ENCODE measurements around the gene KCNN4.
"Not testable (repeated sequence)": the region's sequence is repeated elsewhere in the genome, so short reads cannot be mapped to it uniquely, and the experiment has no call there.

KCNN4 gene

DNA sequence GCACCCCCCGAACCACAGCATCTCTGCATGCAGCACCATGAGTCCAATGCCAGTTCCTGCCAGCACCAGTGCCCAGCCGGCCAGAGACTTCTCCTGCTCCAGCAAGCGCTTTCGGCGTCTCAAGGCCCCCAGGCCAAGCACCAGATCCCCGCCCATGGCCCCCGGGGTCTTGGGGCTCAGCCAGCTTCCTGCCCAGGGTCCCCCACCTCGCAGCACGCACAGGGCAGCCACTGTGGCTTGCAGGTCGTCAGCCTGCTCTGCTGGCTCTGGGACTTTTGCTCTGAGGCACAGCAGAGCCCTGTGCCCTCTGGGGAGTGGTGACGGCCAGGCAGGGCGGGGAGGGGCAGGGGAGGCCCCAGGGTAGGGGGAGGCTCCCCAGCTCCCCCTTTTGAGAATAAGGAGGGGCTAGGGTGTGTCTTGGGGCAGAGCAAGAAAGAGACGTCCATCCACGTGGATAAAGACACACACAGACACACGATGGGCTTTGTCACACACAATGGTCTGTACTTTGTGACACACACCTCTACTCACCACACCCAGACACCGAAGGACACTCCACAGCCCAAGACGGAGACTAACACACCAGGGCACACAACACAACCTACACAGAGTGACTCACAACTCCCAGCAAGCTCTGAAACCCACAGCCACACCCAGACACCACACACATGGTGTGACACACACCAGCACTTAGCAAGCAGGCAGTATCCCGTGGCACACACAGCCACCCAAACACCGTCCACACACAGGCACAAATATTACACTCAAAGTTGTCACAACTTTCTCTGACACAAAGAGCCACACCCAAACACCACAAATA, at the start of gene KCNN4:
Gene KCNN4 (minus strand): TSS at position 268 of the 820 bp plus-strand sequence. CDS start 112 bp downstream, at position 156.
- no peak for DNase-seq

DNA sequence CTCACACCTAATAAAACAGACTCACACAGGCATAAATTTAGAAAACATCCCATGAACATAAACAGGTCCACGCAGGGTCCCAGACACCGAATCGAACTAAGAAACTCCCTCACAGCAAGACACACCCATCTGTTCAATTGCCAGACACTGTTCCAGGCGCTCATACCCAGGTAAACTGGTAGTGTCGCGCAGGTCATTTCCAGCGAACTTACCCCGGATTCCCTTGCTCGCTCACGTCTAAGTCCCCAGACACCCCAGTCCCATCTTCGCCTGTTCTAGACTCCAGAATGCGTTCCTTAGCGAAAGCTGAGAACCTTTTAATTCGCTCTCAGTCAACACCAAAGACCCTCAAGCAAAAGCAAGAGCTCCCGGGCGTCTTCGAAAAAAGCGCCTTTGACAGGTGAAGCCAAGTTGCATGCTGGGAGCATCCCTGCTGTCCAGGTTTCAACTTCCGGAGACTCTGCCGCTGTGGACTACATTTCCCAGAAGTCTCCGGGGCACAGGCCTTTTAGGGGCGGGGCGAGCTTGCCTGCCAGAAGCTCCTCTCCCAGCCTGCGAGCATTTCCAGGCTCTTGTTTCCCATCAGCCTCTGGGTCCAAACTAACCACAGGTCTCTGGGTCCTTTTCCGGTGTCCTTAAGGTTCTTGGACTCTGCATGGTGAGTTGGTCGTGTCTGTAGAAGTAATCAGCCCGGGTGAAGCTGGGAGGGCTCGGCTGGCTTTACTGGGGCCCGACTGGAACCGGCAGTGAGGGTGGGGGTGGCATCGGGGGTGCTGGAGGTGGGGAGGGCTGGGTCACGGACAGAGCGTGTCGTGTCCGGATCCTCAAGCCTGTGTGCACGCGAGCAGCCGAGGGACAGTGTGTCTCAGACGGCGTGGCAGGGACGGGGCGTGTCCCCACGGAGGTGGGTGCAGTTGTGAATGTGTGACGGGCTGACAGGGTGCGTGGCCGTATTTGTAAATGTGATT, 46.3 kb upstream of the KCNN4 start, which contains the start of gene ZNF283:
Gene ZNF283 (plus strand): TSS at position 535 of the 968 bp plus-strand sequence. CDS start 6,184 bp downstream, outside the sequence.
- DNase-seq, result no peak

DNA sequence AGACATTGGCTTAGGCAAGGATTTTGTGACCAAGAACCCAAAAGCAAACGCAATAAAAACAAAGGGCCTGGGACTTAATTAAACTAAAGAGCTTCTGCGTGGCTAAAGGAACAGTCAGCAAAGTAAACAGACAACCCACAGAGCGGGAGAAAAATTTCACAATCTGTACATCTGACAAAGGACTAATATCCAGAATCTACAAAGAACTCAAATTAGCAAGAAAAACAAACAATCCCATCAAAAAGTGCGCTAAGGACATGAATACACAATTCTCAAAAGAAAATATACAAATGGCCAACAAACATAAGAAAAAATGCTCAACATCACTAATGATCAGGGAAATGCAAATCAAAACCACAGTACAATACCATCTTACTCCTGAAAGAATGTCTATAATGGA, 43.8 kb upstream of the KCNN4 start:
- DNase-seq, result not testable (repeated sequence)

DNA sequence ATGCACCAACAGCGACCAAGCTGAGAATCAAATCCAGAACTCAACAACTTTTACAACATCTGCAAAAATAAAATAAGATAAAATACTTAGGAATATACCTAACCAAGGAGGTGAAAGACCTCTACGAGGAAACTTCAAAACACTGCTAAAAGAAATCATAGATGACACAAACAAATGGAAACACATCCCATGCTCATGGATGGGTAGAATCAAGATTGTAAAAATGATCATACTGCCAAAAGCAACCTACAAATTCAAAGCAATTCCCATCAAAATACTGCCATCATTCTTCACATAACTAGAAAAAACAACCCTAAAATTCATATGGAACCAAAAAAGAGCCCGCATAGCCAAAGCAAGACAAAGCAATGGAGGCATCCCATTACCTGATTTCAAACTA, 43.1 kb upstream of the KCNN4 start:
- not testable (repeated sequence) for DNase-seq

DNA sequence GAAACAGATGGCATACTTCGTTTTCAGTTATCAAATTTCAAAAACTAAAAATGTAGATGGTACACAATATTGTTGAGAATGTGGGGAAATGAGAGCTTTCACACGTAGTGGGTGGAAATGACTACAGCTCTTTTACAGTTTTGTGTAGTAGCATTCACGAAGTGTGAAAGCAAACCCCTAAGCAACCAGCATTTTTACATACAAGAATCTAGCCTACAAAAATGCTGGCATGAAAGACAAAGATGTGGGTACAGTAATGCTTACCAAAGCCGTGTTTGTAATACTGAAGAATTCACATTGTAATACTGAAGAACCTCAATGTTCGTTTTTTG, 40.1 kb upstream of the KCNN4 start:
- no peak for DNase-seq

DNA sequence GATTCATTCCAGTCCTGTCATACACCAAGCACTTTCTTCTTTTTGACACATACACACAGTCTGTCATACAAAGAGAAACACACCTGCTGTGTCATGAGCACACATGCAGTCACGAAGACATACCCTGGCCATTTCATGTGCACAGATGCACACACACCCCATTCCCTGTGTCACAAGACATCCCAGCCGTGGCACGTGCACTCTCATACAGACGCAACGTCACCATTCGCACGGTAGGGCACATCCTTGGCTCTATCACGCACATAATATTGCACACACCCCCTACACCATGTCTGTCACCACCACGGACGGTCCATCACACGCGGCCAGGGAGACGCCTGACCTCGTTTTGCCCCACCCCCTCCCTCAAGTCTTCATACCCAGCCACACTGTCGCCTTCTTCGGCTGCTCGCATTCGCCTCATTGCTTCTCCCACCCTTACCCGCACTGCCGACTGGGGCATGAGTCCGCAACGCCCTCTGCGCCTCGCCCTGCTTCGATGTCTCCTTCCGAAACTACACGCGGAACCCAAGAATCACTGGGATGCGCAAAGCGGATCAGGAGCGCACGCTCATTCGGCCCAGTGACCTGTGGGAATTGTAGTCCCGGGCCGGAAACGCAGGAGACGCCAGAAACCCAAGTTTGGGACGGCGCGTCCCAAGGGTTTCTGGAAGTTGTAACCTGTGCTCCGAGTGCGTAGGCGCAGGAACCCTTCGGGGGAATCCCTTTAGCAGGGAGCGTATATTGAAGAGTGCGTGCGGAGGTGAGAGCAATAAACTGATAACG, 39.5 kb upstream of the KCNN4 start:
- DNase-seq, result no peak

DNA sequence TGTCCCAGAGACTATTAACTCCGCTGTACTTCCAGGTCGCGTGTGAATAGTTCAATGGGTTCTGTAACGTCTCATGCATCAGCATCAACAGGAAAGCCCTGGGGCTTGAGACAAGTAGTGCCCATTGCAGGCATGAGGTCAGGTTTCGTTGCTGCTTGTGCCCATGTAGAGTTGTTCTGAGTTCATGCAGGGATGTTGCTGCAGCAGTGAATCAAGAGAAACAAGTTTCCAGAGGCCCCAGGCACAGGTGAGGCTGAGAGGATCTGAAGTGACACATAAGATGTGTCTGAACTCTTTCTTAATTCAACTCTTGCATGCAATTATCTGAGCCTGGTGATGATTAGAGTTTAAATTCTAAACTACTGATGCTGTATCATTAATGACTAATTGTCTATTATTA, 37.7 kb upstream of the KCNN4 start:
- no peak for DNase-seq

DNA sequence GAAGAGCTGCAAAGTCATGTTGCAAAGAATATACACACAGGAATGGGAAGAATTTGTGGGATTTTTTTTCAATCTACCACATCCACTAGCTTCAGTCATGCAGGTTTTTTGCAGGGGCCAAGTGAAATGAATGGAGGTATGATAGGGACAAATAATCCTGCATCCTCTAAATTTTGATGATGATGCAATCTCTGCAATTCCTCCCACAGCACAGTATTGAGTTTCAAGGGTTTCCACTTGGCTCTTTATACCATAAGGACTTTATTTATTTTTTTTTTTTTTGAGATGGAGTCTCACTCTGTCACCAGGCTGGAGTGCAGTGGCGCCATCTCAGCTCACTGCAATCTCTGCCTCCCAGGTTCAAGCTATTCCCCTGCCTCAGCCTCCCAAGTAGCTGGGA, 36.7 kb upstream of the KCNN4 start:
- not testable (repeated sequence) for DNase-seq

DNA sequence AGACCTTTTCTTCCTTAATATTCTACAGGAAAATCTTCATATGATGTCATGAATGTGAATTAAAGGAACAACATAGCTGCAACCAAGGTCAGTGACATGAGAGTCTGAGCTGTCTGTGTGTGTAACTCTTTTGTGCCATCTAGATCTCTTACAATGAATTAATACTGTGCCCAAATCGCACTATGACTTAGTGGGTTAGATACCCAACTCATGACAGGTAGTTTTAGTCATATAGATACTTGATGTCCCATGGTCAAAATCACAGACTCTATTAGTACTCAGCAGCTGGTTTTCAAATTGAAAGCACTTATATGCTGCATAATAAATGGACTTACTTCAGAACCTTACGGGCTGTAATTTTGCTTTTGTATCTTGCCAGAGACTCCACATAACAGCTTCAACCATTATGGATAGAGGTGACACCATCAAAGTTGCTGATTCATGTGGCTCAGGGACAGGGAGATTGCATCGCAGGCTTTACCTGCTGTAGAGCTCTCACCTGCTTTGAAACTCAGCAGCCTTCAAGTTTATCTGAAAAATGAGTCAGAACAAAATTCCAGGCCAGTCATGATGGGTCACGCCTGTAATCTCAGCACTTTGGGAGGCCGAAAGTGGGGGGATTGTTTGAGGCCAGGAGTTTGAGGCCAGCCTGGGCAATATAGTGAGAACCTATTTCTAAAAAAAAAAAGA, 34.0 kb upstream of the KCNN4 start:
- no peak for DNase-seq

DNA sequence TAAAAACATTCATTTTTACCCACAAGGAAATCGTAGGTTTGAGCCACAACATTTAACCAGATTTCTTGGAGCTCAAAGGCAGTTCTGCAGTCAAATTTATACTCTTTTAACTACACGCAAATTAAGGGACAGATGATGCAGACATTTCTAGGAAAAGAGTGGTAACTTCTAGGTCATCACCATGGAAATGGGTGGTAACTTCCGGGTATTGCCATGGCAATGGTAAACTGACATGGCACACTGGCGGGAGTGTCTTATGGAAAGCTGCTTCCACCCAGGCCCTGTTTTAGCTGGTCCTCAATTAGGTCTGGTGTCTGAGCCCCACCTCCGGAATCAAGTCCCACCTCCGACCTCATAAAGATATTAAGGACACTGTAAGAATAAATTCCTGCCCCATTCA, 31.9 kb upstream of the KCNN4 start:
- no peak for DNase-seq

DNA sequence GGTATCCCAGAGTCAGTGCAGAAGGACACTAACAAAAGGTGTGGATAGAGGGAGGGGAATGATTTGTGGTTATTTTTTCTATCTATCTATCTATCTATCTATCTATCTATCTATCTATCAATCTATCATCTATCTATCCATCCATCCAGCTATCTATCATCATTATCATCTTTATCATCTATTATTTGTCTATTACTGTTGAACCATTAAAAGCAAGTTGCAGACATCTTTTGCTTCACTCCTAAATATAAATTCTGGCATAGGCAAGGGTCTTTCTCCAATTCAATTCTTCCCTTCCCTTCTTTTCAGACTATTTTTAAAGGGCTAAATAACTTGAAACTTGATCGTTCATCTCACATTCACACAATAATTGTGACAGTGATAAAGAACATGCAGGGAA, 31.5 kb upstream of the KCNN4 start:
- DNase-seq, result no peak

DNA sequence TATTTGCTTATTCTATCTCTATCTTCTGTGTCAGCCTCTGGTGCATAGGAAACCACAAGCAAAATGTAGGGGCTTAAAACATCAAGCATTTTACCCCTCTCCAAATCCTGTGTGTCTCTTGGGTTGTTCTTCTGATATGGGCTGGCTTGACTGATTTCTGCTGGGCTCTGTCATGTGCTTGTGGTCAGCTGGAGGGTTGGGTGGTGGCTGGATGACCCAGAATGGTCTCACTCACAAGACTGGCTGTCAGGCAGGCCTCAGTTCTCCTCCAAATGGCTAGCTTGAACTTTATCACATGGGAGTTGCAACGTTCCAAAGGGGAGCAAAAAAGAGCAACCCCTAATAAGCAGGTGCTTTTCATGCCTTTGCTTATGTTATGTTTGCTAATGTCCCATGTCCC, 31.1 kb upstream of the KCNN4 start:
- no peak for DNase-seq

DNA sequence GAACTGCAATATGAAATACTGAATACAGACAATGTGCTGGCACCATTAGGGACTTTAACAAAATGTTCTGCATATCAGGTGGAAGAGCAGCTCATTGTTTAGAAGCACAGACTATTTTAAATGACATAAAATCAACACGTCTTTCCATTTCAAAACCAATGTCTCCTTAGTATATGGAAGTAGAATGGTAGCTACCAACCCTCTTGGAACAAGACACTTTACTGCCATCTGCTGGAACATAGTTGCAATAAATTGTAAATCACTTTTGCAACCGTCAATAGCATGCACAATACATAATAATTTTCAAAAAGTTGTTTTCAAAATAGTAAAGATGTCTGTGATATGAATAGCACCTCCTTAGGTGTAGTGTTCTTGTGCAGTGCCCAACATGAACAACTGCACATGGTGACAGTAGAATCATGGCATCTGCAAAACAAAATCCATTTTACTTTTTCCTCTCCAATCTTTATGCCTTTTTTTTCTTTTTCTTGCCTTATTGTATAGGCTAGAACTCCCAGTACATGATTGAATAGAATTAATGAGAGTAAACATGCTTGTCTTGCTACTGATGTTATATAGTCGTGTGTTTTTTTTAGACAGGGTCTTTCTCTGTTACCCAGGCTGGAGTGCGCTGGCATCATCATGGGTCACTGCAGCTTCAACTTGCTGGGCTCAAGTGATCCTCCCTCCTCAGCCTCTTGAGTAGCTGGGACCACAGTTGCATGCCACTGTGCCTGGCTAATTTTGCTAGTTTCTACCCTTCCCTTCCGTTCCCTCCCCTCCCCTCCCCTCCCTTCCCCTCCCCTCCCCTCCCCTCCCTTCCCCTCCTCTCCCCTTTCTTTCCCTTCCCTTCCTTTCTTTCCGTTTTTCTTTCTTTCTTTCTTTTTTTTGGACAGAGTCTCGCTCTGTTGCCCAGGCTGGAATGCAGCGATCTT, 29.3 kb upstream of the KCNN4 start:
- no peak for DNase-seq

DNA sequence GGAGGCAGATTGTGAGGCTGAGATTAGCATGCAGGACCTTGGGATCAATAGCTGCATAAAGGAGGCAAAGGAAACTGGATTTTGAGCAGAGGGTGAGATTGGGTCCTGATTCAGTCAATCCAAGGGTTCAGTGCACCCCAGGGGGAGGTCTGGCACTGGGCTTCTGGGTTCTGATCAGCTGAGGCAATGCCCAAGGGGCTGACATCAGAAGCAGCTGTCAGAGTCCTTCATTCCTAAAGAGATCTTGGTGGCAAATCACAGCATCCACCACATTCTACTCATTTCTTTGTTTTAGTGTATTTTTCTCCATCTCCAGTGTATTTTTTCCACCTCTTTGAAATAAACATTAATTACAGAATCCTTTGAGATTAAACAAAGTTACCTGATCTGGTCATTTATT, 26.9 kb upstream of the KCNN4 start:
- no peak for DNase-seq

GRCh38 chr19:43806848-43807247, 26.1 kb upstream of the KCNN4 start:
- DNase-seq, result no peak

- not testable (repeated sequence) for DNase-seq
Measured at GRCh38 chr19:43806401-43806800, 25.6 kb upstream of the KCNN4 start.

DNA sequence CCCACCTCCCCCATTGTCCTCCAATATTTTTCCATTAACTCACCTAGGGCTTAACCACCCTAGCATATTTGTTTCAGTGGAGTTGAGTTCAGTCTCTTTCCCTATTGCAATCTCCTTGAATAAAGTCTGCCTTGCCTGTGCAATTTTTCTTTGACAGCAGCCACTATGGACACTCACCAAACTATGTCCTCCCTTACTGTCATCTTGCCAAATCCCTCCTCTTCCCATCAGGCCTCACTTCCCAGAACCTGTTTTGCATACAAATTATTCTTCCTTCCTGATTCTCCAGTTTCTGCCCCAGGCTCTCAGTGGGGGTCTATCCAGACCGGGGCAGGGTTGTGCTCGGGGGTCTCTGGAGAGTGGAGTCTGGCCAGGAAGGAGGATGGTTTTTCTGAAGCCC, 23.7 kb upstream of the KCNN4 start:
- no peak for DNase-seq

GRCh38 chr19:43802216-43802951, 21.6 kb upstream of the KCNN4 start, which contains the start of gene LYPD5:
Gene LYPD5 (minus strand): TSS chr19:43802447. CDS start chr19:43802380, 67 bp downstream.
- DNase-seq, result no peak

GRCh38 chr19:43799502-43800142, 18.8 kb upstream of the KCNN4 start:
- no peak for DNase-seq

Data from cortex of kidney (tissue), 1 donor.